GM18520 (cell line): ENCODE results near the gene EPO.

Source experiments
- ATAC-seq: cut with Tn5 transposase; IDR thresholded peaks from one replicate; pipeline ENCODE4 v1.9.1; 2021; ENCODE audit not compliant: unreplicated experiment

Gene EPO

GRCh38 chr7:100720279-100720670, at the start of gene EPO:
EPO (plus strand) TSS chr7:100720468; CDS start chr7:100720981, 513 bp downstream.
- ATAC-seq, result no peak

GRCh38 chr7:100671353-100672327, 48.6 kb upstream of the EPO start:
- no peak for ATAC-seq

GRCh38 chr7:100673302-100673941, 46.8 kb upstream of the EPO start, which contains the start of gene GNB2:
GNB2 (plus strand) TSS chr7:100673740; CDS start chr7:100676266, 2,526 bp downstream.
- ATAC-seq, result peak; percentile 62

- no peak for ATAC-seq
Measured at GRCh38 chr7:100673942-100674410, 46.3 kb upstream of the EPO start.

- no peak for ATAC-seq
Measured at GRCh38 chr7:100674411-100675104, 45.7 kb upstream of the EPO start.

- no peak for ATAC-seq
Measured at GRCh38 chr7:100675105-100675451, 45.2 kb upstream of the EPO start.

GRCh38 chr7:100675581-100676350, 44.5 kb upstream of the EPO start:
- ATAC-seq, result peak; percentile 20

GRCh38 chr7:100676501-100677306, 43.6 kb upstream of the EPO start:
- no peak for ATAC-seq

- no peak for ATAC-seq
Measured at GRCh38 chr7:100677308-100678267, 42.7 kb upstream of the EPO start.

GRCh38 chr7:100678291-100678984, 41.8 kb upstream of the EPO start:
- no peak for ATAC-seq

- no peak for ATAC-seq
Measured at GRCh38 chr7:100679129-100679926, 40.9 kb upstream of the EPO start.

GRCh38 chr7:100679927-100680575, 40.2 kb upstream of the EPO start:
- no peak for ATAC-seq

GRCh38 chr7:100680576-100681271, 39.5 kb upstream of the EPO start:
- ATAC-seq, result no peak

GRCh38 chr7:100681491-100682227, 38.6 kb upstream of the EPO start:
- no peak for ATAC-seq

- ATAC-seq, result no peak
Measured at GRCh38 chr7:100682228-100682741, 38.0 kb upstream of the EPO start.
